Jurkat, Clone E6-1 (cell line): ENCODE measurements around the gene STEAP3.

Experiments used
- DNase-seq: peaks from one replicate; pipeline ENCODE4 v3.0.0-alpha.2; 2011; ENCODE audit warnings: low read depth, low spot score
- H3K4me3 ChIP-seq: 2 replicates; pipeline ENCODE4 v1.5.1; 2011; ENCODE audit warnings: mild to moderate bottlenecking, low read length, control low read depth, moderate library complexity

Gene STEAP3

DNA sequence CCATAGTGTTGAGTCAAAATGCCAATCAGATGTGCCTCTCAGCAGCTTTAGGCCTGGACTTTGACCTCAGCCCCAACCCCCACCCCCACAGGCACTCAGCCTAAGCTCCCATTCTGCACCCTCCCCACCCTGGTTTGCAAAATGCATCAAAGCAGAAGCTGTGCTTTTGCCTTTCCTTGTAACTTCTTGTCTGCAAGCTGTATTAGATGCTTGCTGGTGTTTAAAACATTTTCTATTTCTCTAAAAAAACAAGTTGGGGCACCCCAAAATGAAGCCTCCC, 26.6 kb upstream of the STEAP3 start:
- H3K4me3 ChIP-seq = no peak overlapping the region
- DNase-seq = no peak

- no peak for DNase-seq
Measured at GRCh38 chr2:119197529-119198239, 25.9 kb upstream of the STEAP3 start.

DNA sequence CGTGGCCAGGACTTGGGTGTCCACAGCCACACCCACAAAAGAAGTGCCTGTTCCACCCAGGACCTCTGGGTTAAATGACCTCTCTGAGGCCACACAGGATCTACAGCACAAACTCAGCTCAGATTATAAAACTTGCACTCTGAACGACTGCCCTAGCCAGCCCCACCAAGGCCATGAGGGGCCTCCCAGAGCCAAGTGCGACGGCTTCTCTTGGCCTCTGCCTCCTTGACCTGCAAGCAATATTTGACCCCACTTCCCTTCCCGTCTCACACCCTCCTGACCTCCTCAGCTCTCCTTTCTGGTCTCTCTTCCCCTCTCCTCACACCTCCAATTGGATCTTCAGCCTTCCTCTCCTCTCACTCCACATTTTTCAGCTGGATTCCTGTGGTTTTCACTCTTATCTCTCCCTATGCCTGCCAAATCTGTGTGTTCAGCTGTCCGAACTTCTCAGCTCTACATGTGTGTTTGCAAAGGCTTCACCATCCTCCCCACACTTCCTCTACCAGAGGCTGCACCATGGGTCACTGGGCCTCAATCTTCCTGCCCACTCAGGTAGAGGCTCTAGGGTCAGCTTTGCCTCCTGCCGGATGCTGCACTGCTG, 25.3 kb upstream of the STEAP3 start:
- no peak for DNase-seq
- no peak overlapping the region for H3K4me3 ChIP-seq

More at GRCh38 chr2:119197529-119198239, 25.9 kb upstream of the STEAP3 start:
- no peak overlapping the region for H3K4me3 ChIP-seq

DNA sequence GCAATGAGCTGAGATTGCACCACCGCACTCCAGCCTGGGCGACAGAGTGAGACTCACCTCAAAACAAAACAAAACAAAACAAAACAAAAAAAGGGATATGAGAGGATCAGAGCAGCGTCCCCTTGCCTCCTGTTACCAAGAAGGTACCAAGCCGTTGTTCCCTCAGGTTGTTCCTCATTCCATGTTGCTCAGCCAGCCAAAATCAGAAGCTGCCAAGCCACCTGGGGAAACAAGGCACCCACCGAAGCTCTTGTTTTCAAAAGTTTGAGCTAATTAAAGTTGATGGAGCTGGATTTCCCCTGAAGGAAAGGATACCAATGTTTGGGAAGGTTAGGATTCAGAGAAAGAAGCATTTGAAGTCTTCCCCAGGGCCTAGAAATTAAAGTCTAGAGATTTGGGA, 21.8 kb upstream of the STEAP3 start:
- no peak overlapping the region for H3K4me3 ChIP-seq
- no peak for DNase-seq

GRCh38 chr2:119202610-119203310, 20.9 kb upstream of the STEAP3 start:
- DNase-seq = no peak
- H3K4me3 ChIP-seq = no peak overlapping the region

DNA sequence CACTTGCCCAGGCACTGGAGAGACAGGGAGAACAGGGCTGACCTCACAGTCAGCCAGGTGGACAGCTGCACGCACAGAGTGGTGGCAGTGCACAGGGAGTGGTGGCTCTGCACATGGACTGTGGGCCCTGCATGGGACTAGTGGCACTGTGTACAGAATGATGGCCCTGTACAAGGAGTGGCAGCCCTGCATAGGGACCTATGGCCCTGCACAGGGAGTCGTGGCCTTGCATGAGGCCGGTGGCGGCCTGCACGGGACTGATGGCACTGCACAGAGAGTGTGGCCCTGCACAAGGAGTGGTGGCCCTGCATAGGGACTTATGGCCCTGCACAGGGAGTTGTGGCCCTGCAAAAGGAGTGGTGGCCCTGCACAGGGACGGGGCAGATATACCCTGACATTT, 19.1 kb upstream of the STEAP3 start:
- H3K4me3 ChIP-seq = no peak overlapping the region
- no peak for DNase-seq

GRCh38 chr2:119205001-119205706, 18.5 kb upstream of the STEAP3 start:
- no peak for DNase-seq

GRCh38 chr2:119206201-119206600, 17.4 kb upstream of the STEAP3 start:
- no peak overlapping the region for H3K4me3 ChIP-seq
- DNase-seq = no peak

More at GRCh38 chr2:119205001-119205706, 18.5 kb upstream of the STEAP3 start:
- no peak overlapping the region for H3K4me3 ChIP-seq

DNA sequence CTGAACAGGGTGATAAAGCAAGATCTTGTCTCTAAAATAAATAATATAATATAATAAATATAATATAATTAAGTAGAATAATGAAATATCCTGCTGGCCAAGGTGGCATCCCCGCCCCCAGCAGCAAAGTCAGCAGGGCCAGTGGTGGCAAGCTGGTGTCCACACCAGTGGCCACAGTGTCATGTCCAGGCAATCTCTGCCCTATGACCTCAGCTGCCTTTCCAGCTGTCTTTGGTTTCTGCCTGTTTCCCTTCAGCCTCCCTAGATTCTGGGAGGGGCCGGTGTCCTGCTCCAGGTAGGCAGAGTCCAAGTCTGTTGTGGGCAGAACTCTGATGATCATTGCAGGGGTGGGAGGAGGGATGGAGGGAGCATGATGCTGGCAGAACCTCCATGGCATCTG, 16.2 kb upstream of the STEAP3 start:
- no peak for DNase-seq
- no peak overlapping the region for H3K4me3 ChIP-seq

DNA sequence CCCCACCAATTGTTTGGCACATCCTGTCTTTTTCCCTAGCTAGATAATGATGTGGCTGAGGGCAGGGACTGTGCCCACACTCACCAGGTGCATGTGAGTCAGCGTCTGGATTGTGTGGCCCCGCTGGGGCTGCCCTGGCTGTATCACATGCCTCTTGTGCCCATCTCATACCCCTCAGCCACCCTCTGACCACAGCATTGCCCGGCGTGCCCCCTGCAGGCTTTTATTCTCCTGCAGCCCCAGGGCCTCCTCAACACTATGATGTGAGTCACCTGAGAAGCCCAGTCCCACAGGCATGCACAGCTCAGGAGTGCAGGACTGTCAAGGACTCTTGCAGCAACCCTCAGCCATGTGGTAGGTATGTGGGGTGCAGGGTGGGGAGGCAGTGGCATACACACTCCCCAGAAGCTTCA, 14.8 kb upstream of the STEAP3 start:
- no peak overlapping the region for H3K4me3 ChIP-seq
- DNase-seq = no peak

GRCh38 chr2:119212139-119212800, 11.4 kb upstream of the STEAP3 start:
- DNase-seq = no peak
- no peak overlapping the region for H3K4me3 ChIP-seq

GRCh38 chr2:119214453-119215037, 9.1 kb upstream of the STEAP3 start:
- DNase-seq = no peak
- no peak overlapping the region for H3K4me3 ChIP-seq

GRCh38 chr2:119216994-119217393, 6.6 kb upstream of the STEAP3 start:
- DNase-seq = no peak
- H3K4me3 ChIP-seq = no peak overlapping the region

DNA sequence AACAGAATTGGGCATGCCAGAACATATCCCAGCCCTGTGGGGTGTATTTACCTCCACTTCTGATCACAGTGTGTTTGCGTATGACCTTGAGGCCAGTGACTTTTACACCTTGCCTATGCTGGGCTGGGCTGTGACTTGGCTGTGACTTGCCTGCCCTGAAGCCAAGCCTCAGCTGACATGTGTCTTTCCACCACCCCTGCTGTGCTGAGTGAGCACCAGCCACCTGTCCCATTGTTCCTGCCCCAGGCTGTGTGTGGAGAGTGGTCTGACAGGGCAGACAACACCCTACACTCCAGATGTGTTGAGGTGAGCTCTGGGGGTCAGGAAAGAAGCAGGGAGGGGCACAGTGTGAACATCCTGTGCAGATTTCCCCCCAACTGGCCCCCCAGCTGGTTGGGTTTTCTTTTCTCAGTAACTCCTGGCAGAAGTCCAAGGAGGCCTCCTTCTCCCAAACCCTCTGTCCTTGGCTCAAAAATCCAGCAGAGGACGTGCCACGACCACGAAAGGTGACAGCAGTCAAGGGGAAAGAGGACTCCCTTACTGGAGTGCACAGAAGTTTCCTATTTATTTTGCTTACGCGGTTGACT, 5.1 kb upstream of the STEAP3 start:
- H3K4me3 ChIP-seq = no peak overlapping the region
- peak; percentile 20 for DNase-seq

DNA sequence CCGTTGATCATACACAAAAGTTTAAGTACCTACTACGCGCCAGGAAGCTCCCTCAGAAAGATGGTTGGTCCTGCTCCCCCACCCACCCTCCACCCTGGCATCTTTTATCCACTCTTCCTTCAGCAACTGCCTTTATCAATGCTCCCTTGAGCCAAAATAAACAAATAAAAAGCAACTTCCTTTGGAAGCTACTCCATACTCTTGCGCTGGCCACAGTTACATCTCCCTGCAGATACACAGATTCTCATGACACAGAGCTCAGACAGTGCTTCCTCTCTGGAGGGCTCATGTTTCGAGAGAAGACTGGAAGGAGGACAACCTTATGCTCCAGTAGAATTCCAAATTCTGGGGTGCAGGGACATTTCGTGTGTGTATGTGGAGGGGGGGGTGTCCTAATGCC, 3.8 kb upstream of the STEAP3 start:
- H3K4me3 ChIP-seq = no peak overlapping the region
- no peak for DNase-seq

- H3K4me3 ChIP-seq = no peak overlapping the region
- DNase-seq = no peak
Measured at GRCh38 chr2:119220720-119221301, 2.8 kb upstream of the STEAP3 start.

DNA sequence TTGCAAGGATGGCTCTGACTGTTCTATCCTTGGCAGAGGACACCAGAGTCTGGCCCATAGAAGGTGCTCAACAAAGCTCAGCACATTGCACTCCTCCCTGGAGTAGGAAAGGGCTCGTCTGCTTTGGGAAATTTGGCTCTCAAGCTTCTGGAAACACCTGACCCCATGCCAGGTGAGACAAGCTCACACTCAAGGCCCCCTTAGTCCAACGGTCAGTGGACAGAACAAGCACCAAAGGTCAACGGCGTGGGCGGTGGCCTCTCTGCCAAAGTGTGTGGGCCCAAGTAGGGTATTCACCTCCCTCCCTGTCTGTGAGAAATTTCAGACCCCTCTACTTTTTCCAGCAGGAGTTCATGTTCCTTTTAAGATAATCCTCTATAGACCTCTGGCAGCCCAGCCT, 2.0 kb upstream of the STEAP3 start:
- no peak overlapping the region for H3K4me3 ChIP-seq
- no peak for DNase-seq

- DNase-seq = no peak
- H3K4me3 ChIP-seq = no peak overlapping the region
Measured at GRCh38 chr2:119222213-119222612, 1.4 kb upstream of the STEAP3 start.
